ENCODE results near the gene TRNP1.

Gene TRNP1

DNA sequence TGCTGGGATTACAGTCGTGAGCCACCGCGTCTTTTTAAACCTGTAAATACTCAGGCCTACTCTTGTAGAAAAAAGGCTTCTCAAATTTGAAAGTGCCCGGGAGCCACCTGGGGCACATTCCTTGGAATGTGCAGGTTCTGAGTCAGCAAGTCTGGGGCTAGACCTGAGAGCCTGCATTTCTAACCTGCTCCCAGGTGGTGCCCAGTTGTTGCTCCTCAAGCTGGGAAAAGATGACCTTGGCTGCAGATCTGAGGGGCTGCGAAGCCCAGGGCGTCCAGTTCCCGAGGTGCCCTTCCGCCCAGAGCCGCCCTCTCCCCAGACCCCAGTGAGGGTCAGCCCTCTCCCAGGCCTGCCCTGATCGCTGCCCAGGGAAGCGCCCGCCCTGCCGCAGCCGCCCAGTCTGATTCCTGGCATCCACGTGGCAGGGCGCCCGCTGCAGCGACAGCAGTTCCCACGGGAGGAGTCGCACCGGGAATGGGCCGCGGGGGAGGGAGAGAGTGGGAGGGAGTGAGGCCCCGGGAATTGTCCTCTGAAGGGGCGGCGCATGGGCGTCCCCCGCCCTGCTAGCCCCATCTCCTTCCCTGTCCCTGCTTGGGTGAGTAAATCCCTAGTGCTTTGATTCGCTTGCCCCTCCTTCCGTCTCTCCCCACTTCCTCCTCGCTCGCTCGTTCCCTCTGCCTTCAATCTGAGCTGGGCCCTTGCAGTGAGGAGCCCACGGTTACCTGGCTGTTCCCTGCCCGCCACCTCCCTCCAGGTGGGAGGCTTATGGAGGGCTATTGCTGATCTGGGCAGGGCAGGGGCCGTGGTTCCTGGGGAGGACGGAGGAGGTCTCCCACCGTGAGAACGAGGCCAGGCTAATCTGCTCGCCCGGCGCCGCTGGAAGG, 38.0 kb downstream of the TRNP1 start:
- peak; percentile 57 for DNase-seq

- DNase-seq = no peak
Measured at GRCh38 chr1:27032119-27032461, 38.6 kb downstream of the TRNP1 start.

DNA sequence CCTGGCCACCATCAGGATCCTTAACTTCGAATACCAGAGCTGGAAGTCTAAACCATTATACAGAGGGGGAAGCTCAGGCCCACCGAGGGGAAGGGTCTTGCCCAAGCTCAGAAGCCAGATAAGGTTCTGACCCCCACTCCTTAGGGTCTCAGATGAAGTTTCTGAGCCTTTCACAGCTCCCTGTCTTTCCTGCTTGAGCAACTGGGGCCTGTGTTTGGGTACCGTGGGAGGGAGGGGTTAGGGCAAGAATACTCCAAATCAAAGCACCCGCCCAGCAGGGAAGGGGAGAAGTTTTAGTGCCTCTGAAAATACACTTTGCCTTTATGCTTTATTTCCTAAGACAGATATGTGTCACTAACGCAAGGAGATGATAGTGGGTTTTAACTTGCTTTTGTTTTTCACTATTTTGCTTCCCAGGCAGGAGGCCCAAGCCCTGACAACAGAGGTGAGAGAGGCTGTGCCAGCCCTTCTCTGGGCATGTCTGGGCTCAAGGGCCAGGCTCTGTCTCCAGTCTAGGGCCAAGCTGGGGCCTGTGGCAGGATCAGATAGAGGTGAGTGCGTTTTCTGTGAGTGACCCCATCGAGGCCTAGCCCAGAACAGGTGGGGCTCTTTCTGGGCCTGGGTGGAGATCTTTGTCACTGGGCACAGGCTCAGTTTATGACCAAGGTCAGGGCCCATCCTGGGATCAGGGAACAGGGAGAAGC, 39.7 kb downstream of the TRNP1 start:
- DNase-seq = no peak

DNA sequence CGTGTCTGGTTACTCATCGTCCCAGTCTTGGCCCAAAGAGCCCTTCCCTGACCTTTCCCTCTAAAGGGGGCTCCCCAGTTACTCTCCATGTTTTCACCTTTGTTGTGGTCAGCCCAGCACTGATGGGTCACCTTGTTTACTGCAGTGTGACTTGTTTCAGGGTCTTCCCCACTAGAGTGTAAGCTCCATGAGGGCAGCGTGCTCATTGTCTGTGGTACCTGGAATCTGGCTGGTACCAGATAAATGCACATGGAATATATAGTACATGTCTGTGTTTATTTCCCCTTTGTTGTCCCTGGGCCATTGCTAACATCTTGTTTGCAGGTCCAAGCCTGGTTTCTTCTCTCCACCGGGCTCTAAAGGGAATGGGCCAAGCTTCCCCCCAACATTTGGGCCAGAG, 41.9 kb downstream of the TRNP1 start:
- DNase-seq = no peak

DNA sequence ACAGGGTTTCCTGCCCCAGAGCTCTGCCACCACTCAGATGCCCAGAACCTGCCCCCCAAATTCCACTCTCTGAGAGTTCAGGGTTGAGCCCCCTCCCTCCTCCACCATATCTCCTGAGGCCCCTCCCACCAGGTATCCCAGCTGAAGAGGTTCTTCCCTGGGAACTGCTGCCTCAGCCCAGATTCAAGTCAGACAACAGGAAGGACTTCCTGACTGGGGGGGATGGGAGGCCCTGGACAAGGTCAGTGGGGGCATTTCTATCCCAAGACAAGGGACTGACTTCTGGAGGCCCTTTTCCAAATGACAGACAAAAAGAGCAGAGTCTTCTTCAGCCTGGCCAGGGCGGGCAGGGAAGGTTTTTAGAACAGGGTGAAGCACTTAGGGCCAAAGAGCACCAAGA, 43.2 kb downstream of the TRNP1 start:
- no peak for DNase-seq

DNA sequence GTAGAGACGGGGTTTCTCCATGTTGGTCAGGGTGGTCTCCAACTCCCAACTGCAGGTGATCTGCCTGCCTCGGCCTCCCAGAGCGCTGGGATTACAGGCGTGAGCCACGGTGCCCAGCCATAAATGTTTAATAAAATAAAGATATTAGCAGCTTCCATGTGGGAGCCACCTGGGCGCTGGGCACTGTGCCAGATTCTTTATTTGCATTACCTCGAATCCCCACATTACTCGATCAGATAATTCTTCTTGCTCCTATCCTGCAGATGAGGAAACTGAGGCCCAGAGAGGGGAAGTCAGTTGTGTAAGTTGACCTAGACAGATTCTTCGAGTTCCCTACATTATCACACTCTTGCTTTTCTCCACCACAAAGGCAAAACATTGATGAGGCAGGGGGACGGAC, 44.0 kb downstream of the TRNP1 start:
- DNase-seq = no peak

- no peak for DNase-seq
Measured at GRCh38 chr1:27038020-27038419, 44.5 kb downstream of the TRNP1 start.

- DNase-seq = no peak
Measured at GRCh38 chr1:27042670-27043069, 49.2 kb downstream of the TRNP1 start.

DNA sequence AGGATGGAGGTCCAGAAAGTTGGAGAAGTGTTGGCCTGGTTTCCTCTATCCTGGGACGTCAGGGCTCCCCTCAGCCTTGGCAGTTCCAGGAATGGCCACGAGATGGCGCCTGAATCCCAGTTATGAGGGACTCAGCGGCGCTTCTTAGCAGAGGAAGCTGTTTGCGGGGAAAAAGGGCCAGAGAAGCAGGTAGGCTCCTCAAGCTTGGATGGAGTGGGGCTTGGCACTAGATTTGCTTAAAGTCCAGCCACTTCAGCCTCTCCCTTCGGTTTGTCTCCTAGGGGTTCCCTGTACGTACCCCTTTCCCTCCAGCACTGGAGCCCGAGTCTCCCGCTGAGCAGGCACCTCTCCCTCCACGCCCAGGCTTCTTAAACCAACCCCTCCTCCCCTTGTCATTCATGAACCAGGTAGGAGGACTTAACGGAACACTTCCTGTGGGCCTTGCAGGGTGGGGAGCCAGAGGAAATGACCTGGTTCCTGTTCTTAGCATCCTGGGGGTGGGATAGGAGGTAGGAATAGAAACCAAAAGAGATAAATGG, 51.2 kb downstream of the TRNP1 start:
- DNase-seq = peak; percentile 88

DNA sequence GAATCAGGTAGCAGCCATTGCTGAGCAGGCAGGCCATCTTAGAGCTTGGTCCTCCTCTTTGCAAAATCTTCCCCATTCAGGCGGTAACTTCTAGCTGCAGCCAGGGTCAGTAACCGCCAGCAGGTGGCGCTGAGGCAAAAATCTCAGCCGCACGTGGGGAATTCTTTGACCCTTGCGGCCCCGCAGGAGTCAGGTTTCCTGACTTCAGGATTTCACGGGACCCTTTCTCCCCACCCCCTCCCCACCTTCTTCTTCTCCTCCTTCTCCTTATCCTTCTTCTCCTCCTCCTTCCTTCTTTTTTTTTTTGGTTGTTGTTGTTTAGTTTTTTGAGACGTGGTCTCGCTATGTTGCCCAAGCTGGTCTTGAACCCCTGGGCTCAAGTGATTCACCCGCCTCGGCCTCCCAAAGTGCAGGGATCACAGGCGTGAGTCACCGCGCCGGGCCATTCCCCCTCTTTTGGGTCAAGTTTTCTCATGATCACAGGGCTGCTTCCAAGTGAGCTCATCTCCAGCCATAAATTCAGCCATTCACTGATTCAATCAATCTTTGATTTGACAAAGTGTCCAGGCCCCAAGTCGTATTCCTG, 52.6 kb downstream of the TRNP1 start:
- DNase-seq = peak; percentile 68

DNA sequence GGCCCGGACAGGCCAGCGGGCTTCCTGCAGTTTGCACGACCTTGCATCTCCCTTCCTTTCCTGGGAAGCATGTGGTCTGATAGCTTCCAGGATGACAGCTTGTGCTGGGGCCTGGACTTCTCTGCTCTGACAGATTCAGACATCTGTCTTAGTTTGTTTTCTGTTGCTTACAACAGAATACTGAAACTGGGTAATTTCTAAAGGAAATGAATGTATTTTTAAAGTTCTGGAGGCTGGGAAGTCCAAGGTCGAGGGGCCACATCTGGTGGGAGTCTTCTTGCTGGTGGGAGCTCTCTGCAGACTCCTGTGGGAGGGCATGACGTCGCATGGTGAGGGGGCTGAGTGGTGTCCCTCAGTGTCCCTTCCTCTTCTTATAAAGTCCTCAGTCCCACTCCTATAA, 54.4 kb downstream of the TRNP1 start:
- DNase-seq = peak; percentile 34

DNA sequence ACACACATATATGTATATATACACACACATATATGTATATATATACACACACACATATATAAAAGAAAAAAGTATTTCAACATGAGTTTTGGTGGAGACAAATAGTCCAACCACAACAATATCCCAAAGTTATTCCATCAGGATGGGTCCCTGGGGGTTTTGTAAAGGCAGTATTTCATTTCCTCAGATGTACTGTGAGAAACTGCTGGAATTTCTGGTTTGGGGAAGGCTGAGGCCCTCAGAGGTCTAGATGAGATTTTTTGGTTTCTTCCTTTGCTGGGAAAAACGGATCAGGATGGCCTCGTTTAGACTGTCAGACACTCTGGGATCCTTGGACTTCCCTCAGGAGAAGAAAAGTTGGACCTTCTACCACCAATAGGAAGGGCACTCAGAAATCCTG, 55.6 kb downstream of the TRNP1 start:
- no peak for DNase-seq

- no peak for DNase-seq
Measured at GRCh38 chr1:27049607-27050006, 56.1 kb downstream of the TRNP1 start.

All from right hindlimb (tissue), 1 donor.